SU-DHL-6 (cell line): ENCODE measurements around the gene ABR.

Source experiments
- CTCF ChIP-seq: fragments of 200-600 bp; sonication (generic); IDR thresholded peaks from one replicate; pipeline ENCODE4 v1.5.1; 2017; ENCODE audit warnings: antibody characterized with exemption, mild to moderate bottlenecking, low read length, moderate library complexity; ENCODE audit not compliant: insufficient read depth, poor library complexity, severe bottlenecking
- EZH2phosphoT487 ChIP-seq: fragments of 200-600 bp; sonication (generic), shearing (Covaris generic); conservative IDR thresholded peaks from 2 replicates; pipeline ENCODE4 v1.6.1; 2018; ENCODE audit warnings: mild to moderate bottlenecking, antibody characterized with exemption, low read length, moderate library complexity, mixed read lengths

GRCh38 chr17:1001640-1002411 lies 178.0 kb downstream of the ABR start:
- TF ChIP-seq CTCF (no peak), EZH2phosphoT487 (no peak)
